ENCODE results near the gene OCA2. TPM values are rescaled to one million over a fixed set of nuclear protein-coding genes. Genes with fewer than 3 reads are reported as not detected.

The OCA2 gene
- total RNA-seq, 1 donor from 2014 or later = not detected

DNA sequence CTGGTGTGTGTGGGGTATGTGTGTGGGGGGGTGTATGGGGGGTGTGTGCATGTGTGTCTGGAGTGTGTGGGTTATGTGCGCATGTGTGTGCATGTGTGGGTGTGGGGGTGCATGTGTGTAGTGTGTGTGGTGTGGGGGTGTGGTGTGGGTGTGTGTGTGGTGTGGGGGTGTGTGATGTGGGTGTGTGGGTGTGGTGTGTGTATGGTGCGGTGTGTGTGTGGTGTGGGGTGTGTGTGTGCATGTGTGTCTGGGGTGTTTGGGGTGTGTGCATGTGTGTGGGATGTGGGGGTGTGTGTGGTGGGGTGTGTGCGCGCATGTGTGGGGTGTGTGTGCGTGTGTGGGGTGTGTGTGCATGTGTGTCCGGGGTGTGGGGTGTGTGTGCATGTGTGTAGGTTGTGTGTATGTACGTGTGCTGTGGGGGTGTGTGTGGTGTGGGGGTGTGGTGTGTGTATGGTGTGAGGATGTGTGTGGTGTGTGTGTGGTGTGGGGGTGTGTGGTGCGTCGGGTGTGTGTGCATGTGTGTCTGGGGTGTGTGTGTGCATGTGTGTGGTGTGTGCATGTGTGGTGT lies 6.2 kb upstream of the OCA2 start:
- intact Hi-C loops (cut with micrococcal nuclease) = no loop called here

DNA sequence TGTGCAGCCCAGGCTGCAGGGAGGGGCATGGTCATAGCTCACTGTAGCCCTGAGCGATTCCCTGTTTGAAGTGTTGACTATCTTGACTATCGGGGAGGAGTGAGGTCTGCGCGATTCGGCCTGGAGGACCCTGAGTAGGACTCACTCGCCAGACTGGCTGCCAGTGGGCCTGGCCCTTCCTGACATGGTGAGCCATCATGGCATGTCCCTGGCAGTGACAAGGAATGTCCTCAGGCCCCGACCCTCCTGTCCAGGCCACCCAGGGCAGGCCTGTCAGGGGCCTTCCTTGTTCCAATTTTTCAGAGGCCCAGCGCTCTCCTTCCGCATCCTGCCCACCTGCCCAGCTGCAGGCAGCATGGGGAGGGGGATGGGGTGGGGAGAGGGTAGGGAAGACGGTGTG lies 5.2 kb upstream of the OCA2 start:
- intact Hi-C loops (cut with micrococcal nuclease) = no loop called here

DNA sequence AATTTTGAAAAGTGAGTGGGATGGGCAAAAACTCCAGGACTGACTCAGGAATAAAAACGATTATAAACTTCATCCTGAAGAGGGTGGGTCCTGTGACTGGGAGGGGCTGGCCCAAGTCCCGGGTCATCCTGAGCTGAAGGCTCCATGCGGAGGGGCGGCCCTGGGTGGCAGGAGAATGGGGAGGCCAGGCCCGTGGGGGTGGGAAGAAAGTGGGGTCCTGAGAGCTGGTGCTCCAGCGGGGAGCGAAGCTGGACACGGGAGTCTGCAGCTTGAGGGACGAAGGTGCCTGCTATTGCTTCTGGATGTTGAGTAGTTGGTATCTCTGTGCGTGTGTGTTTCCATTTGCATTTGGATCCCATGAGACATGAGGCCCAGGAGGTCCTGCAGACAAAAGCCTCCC lies 4.7 kb upstream of the OCA2 start:
- intact Hi-C loops (cut with micrococcal nuclease) = no loop called here

DNA sequence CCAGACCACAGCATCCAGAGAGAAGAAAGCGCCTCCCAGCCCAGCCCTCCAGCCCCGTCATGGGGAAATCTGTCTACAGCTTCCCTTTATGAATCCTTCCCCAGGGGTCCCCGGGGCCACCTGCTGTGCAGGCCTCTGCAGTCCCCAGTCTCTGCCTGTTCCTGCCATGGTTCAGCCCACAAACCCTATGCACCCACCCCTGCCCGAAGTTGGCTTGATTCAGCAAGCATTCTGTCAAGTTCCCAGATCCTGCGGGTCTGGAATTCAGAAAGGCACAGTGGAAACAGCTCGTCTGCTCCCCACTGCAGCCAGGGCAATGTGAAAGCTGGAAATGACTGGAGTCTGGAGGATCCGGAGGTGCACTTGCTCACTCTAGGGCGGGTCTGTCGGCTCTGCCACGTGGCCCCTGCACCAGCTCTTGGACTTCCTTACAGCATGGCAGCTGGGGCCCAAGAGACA lies 2.9 kb upstream of the OCA2 start:
- intact Hi-C loops (cut with micrococcal nuclease) = no loop called here

DNA sequence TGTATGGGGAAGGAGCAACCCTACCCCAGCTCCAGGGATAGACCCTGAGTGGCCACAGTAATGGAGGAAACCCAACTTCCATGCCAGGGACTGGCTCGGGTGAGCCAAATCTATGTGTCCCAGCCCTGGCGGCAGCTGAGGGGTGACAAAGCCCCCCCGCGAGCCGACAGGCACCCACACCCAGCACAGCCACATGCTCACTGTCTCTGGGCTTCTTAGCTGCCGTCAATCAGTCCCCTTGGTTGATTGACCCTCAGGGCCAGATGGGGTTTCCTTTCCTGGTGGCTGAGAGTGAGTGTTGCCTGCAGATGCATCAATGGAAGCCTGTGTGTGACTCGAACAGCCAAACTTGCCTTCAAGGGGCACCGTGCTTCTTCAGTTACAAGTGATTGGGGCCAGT lies 2.1 kb upstream of the OCA2 start:
- intact Hi-C loops (cut with micrococcal nuclease) = no loop called here

DNA sequence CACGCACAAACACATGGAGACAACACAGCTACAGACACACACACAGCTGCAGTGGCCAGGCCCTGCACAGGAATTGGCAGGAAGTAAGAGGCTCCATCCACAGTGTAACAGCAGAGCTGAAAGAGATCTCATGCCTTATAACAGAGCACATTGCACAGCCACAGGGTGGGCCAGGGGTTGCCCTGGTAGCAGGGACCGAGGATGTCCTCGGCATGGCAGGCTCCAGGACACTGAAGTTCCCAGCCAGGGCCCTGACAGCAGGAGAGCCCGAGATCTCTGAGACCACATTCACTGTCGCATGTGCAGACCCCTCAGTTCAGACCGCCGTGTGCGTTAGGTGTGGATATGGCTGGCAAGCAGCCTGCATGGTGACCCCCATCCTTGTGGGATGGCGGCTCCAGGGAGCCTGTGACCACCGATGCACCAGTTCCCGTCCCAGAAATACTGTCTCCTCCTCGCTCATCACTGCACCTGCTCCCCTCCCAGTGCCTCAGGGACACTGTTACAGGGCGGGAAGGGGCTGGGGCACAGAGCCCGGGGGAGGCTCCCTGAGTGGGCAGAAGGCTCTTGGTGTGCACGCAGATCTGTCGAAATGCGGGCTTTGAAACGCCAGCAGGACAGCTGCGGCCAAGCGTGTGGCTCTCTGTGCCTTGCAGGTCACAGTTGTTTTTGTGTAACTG lies 1.5 kb upstream of the OCA2 start:
- intact Hi-C loops (cut with micrococcal nuclease) = no loop called here

DNA sequence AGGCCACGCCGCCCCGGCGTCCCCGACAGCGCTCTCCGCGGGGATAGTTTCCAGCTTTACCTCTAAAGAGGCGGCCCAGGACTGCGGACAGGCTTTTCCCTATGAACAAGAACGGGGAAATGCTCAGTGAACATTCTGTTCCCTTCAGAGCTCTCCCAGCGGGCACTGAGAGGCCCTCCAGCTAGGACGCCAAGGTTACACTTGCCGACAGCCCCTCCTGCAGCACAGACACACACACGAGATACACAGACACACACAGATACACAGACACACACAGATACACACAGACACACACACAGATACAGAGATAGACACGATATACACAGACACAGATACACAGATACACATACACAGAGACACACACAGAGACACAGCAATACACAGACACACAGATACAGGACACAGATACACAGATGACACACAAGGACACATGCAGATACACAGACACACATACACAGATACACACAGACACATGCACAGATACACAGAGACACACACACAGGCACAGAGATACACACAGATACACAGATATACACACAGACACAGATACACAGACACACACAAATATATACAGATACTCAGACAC lies 533 bp upstream of the OCA2 start:
- intact Hi-C loops (cut with micrococcal nuclease) = no loop called here

DNA sequence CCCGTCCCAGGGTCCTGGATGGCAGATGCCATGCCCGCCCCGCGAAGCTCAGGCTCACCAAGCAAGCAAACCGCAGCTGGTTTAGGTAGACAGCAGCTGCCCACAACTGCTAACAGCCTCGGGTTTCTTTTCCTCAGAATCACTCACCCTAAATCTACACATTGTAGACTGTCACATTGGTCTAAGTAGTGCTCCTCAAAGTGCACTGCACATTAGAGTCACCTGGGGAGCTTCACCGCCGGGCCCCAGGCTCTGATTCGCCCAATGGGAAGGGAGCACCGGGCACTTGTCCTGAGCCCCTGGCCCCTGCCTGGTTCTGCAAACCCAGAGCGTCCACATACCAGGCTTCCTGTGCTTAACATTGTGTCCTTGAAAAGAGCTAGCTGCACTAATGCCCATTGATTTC lies 752 bp downstream of the OCA2 start:
- intact Hi-C loops (cut with micrococcal nuclease) = no loop called here

DNA sequence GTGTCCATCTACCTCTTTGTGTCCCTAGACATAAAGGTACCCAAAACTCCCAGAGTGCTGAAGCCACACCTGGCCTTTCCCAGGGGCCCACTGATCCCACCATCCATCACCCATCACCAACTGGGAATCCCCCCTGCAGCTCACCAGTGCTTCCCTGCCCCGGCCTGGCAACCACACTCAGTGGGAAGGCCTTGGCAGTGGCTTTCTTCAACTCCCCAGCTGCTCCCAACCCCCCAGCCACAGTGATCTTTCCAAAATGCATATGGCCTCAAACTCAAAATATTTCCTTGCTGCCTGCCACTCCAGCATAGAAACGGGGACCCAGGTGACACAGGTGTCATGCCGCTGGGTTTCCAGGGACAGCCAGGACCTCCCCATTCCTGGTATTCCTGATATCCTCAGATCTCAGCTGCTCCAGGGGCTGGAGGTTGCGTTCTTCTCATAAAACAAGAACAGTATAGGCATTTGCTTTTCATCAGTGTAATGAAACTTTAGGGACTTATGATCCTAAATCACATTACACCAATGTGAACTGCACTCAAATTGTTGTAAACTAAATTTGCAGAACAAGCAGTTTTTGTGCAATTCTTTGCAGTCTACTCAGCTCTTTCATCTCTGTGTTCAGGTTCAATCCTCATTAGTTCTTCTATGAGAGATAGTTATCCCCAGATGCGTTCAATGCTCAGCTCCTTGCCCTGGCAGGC lies 1.3 kb downstream of the OCA2 start:
- intact Hi-C loops (cut with micrococcal nuclease) = no loop called here

DNA sequence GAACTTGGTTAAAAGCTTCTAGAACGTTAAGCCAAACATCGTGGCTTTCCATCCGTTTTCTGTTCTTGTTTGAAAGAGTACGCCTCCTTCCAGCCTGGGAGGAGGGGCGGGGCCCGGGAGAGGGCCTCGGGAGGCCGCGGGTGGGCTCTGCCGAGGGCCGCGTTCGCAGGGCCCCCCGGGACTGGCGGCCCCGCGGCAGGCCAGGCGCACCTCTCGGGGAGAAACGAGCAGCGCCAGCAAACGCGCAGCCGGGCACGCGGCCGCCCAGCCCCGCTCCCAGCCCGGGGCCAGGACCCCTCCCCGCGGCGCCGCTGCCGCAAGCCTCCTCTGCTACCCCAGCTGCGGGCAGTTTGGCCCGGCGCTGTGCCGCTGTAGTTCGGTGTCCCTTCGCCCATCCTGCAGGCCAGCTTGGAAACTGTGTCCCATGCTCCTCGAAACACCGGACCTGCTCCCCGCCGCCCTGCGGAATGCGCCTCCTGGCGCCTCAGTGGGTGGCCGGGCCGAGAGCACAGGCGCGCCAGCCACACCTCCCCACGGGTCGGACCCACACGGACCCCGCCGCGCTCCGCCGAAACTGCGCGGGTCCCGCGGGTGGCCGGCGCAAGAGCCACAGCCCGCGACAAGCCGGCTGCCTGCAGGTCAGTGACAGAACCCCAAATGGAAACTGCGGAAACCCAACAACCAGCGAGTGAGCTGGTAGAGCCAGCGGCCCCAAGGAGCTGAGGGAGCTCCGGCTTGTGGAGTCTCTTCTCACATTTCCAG lies 2.3 kb downstream of the OCA2 start:
- intact Hi-C loops (cut with micrococcal nuclease) = no loop called here

DNA sequence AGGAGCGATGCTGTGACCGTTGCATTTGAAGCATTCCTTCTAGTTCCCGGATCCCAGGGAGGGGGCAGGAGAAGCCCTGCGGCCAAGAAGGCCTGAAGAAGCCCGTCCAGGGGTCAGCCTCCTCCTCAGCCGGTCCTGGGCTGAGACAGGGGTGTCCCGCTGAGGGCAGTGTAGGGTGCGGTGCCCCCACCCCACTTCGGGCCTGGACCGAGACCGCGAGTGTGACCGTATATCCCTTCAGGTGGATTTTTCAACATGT lies 2.8 kb downstream of the OCA2 start:
- intact Hi-C loops (cut with micrococcal nuclease) = no loop called here

DNA sequence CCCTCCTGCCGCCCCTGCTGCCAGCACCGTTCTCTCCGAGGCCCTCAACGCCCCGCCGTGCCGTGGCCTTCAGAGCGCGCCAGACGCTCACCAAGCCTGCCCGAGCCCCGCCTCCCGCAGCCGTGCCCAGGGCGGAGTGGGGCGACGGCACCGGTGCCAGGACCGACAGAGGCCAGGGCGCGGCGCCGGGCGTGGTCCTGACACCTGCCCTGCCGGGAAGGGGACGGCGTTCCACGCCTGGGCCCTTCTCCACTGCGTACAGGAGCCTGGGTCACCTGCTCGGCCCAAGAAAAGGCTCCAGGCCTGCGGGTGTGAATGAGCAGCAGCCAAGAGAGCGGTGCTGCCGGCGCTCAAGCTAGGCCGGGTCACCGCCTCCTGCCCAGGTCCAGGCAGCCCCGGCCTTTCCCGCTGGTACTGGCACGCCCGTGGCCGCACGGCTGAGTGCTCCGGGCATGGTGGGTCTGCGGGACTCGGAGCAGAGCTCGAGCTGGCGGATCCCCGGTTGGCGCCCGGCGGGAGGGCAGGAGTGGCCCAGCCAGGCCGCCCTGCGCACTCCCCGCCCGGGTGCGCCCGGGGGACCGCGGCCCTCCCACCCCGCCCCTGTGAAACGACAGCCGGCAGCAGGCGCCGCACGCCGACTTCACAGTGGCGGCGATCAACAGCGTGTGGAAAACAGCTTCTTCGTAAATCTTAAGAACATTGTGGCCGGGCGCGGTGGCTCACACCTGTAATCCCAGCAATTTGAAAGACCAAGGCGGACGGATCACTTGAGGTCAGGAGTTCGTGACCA lies 4.2 kb downstream of the OCA2 start:
- intact Hi-C loops (cut with micrococcal nuclease) = no loop called here

DNA sequence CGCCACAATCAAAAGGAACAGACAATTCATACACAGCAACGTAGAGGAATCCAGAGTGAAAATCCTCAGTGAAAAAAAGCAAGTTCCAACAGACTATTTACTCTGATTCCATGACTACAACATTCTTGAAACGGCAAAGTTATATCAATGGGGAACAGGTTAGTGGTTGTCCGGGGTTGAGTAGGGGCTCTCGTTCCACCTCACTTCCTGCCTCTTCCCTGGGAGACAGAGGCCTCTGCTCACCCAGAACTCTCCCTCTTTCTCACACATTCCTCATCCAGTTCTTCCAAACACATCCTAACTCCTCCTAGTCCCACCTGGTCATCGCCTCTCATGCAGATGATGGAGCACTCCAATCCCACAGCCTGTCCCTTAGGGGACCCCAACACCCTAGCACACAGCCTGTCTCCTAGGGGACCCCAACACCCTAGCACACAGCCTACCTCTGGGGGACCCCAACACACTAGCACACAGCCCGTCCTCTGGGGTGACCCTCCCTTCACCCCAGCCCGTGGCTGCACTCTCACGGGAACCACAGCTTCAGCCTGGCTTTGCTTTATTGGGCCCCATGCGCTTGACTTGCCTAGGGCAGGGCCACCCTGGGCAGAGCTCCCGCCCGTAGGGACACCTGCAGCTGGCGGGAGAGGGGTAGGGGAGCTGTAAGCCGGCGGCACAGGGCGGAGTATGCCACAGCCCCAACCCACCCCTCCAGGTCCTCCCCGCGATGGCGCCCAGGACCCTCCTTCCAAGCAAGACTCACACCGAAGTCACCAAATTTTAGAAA lies 5.2 kb downstream of the OCA2 start:
- intact Hi-C loops (cut with micrococcal nuclease) = no loop called here

DNA sequence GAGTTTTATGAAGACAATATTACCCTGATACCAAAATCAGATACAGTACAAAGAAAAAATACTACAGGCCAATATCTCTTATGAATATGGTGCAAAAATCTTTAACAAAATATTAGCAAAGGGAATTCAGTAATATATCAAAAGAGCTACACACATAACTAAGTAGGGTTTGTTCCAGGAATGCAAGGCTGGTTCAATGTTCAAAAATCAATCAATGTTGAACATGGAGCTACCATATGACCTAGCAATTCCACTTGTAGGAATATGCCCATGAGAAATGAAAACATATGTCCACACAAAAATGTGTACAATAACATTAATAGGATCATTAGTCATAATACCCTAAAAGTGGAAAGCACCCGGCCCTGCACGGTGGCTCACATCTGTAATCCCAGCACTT lies 7.8 kb downstream of the OCA2 start:
- intact Hi-C loops (cut with micrococcal nuclease) = no loop called here

DNA sequence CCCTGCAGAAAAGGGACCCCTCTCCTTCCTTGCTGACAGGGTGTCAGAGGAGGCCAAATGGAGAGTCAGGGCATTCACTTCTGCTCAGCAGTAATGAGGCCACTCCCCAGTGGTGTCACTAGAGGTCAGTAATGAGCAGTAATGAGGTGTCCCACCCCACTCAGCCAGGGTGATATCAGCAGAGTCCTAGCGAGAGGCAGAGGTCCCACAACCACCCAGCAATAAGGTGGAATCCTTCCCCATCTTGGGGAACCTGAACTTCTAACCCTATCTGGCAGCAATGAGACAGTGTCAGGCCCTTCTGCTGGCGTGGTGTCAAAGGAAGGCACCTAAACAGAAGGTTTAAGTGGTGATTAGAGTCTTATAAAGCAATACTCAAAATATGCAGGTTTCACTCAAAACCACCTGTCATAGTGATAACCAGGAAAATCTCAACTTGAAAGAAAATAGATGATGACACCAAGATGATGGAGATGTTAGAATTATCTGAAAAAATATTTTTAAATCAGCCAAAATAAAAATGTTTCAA lies 12.9 kb downstream of the OCA2 start:
- intact Hi-C loops (cut with micrococcal nuclease) = loop anchor here (1.0 kb wide), 1 partner anchor 37 kb away; no protein-coding TSS in a partner anchor

DNA sequence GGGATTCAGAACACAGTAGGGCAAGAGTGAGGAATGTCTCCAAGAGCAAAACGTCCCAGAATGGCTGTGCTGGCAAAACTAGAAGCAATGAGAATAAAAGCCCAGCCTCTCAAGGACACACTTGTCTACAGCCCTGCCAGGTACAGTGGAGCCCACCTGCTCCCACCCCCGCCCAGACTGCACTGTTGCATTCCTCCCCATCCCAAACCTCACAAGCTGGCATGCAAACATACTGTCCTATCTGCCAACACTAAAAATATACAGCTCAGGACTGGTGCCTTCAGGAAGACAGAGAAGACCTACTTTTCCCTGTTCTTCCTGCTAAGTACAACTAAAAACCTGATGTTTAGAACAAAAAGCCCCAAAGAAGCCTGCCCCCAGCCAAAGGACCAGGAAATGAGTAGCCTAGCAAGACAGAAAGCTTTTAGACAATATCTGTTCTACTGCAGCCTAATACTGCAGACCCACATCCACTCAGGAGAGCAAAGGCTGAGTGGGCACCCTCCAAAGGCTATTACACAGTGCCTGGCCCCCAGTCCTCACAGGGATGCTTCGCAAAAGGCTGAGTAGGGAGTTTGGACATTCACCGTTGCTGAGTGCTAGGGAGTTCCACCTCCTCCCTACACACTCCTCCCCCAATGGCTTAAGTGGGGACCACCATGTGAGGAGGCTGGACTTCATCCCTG lies 13.5 kb downstream of the OCA2 start:
- intact Hi-C loops (cut with micrococcal nuclease) = loop anchor here (1.0 kb wide), 1 partner anchor 38 kb away; no protein-coding TSS in a partner anchor

DNA sequence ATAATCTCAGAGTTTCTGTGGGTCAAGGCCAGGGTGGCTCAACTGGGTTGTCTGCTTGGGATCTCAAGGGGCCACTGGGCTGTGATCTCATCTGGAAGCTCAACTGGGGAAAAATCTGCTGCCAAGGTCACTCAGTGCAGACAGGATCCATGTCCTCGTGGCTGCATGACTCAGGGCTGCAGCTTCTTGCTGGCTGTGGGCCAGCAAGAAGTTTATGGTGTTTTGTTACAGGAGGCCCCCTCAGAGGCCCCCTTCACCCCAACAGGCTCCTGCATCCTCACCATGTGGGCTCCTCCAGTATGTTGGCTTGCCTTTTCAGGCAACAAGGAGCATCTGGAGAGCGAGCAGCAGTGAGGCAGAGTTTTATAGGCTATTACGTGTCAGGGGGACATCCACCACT lies 14.6 kb downstream of the OCA2 start:
- intact Hi-C loops (cut with micrococcal nuclease) = no loop called here

DNA sequence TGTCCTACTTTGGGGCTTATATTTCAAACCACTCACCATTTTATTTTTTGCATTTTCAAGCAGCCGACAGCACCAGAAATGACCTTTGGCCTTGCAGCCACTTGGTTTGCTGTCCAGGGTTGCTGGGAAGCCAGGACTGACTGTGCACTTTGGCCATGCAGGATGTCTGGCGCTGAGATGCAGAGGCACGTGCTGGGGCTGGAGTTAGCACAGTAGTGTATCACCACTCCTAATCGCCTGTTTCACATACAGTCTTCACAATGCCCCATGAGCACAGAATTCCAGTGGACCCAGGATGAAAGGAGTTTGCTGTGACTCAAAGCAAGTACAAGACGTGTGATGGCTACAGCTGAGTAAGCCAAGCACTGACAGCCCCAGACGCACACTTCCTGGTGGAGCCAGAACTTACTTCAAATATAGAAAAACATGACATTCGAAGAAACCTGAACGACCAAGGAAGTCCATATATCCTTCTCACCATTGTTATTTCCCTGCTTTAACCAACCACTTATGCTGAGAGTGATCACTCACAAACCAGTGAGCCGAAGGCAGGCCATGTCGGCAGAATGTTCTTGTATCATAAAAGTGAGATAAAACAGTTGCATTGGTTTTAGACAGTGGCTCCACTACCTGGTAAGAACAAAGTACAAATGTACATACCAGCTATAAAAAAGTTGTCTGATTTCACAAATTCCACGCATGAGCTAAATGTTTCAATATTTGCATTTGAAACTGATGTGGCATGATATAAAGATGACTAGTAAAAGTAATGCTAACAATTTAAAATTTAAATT lies 16.0 kb downstream of the OCA2 start:
- intact Hi-C loops (cut with micrococcal nuclease) = no loop called here

DNA sequence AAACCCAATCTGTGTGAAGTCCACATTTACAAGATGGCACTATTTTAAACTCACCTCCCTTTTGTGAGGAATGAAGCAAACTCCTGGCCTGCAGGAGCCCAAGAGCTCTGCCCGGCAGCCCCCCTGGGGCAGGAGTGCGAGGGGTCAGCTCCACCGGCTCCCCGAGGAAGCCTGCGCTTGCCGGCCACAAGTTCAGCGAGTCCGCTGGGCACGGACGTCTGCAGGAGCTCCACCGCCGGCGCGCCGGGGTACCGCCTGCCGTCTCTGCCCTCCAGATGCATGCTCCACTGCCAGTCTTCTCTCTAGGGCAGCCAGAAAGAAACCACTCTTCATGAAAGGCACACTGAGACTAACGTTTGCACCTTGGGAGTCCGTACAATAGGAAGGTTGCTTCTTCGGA lies 17.5 kb downstream of the OCA2 start:
- intact Hi-C loops (cut with micrococcal nuclease) = no loop called here

Data from T-helper 2 cell treated with Interferon-gamma antibody and Interleukin-4, amounts not matched to agents 100 ng/mL and 5 ng/mL, for 36 hours (primary cell).